ENCODE data around the gene DCC. TPM values are rescaled to one million over a fixed set of nuclear protein-coding genes. Genes with fewer than 3 reads are reported as not detected.

The DCC gene
- total RNA-seq, 1 donor from 2014 or later, result 1.0 TPM

DNA sequence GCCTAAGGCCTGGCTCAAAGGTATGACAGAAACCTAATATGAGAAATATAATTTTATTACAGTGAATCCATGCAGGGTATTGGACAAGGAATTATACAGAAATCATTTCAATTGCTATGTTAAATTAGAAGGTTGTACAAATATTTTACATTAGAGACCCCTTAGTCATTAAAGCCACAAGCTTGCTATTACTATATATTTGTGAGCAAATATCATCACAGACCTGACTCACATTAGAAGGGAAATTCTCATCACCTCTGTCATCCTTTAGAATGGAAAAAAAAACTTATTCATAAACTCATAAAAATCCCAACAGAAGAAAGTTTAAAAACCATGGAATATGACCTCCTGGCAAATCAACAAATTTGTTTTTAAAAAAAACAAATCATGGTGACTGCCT is 277.9 kb downstream of the DCC start:
- H3K27ac Mint-ChIP-seq, result no peak overlapping the region
- TF ChIP-seq, protein P1, sequence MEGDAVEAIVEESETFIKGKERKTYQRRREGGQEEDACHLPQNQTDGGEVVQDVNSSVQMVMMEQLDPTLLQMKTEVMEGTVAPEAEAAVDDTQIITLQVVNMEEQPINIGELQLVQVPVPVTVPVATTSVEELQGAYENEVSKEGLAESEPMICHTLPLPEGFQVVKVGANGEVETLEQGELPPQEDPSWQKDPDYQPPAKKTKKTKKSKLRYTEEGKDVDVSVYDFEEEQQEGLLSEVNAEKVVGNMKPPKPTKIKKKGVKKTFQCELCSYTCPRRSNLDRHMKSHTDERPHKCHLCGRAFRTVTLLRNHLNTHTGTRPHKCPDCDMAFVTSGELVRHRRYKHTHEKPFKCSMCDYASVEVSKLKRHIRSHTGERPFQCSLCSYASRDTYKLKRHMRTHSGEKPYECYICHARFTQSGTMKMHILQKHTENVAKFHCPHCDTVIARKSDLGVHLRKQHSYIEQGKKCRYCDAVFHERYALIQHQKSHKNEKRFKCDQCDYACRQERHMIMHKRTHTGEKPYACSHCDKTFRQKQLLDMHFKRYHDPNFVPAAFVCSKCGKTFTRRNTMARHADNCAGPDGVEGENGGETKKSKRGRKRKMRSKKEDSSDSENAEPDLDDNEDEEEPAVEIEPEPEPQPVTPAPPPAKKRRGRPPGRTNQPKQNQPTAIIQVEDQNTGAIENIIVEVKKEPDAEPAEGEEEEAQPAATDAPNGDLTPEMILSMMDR (IDR thresholded peaks at IDR 0.05; ENCODE audit: unreplicated experiment), result no peak
- peaks cover 3% of the 10 kb centered on the region for H3K4me1 Mint-ChIP-seq
- peaks cover 6% of the 10 kb centered on the region for H3K27me3 Mint-ChIP-seq (ENCODE audit: low read depth)
- no peaks in the 10 kb centered on the region for H3K9me3 Mint-ChIP-seq
- H3K4me3 Mint-ChIP-seq, result no peak overlapping the region
- no peak for DNase-seq (ENCODE audit: low spot score in 2 of 2, unreplicated experiment in 2 of 2)
- no peaks in the 10 kb centered on the region for H3K36me3 Mint-ChIP-seq

DNA sequence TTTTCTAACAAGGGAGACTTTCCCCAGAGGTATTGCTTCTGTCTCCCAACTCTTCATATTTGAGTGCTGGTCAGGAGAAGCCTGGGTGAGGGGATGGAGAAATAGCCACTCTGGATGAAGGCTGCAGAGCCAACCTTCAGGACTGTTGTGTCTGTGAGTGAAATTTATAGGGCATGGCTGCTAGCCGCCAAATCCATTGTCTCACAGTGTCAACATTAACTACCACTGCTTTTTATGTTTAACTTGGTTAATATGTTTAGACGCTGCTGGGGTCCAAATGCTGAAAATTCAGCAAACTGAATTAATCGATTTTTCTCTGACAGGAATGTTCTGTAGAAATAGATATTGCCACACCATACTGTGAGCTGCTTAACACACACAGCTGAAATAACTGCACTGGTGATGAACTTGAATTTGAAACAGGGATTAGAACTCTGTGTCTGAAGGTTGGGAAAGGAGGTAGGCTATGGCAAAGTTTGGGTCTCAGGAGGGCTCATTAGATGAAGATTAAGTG is 281.0 kb downstream of the DCC start:
- DNase-seq (ENCODE audit: low spot score in 2 of 2, unreplicated experiment in 2 of 2), result no peak
- H3K4me1 Mint-ChIP-seq, result peaks cover 4% of the 10 kb centered on the region
- H3K36me3 Mint-ChIP-seq, result no peaks in the 10 kb centered on the region
- H3K4me3 Mint-ChIP-seq, result no peak overlapping the region
- TF ChIP-seq, protein P1 (IDR thresholded peaks at IDR 0.05; ENCODE audit: unreplicated experiment), result no peak
- no peak overlapping the region for H3K27ac Mint-ChIP-seq
- H3K9me3 Mint-ChIP-seq, result no peaks in the 10 kb centered on the region
- H3K27me3 Mint-ChIP-seq (ENCODE audit: low read depth), result peaks cover 6% of the 10 kb centered on the region

- no peaks in the 10 kb centered on the region for H3K9me3 Mint-ChIP-seq
- H3K36me3 Mint-ChIP-seq, result no peaks in the 10 kb centered on the region
- TF ChIP-seq, protein P1 (IDR thresholded peaks at IDR 0.05; ENCODE audit: unreplicated experiment), result no peak
- no peak overlapping the region for H3K27ac Mint-ChIP-seq
- peaks cover 4% of the 10 kb centered on the region for H3K4me1 Mint-ChIP-seq
- no peak overlapping the region for H3K4me3 Mint-ChIP-seq
- H3K27me3 Mint-ChIP-seq (ENCODE audit: low read depth), result peaks cover 4% of the 10 kb centered on the region
- DNase-seq (ENCODE audit: low spot score in 2 of 2, unreplicated experiment in 2 of 2), result no peak
Observed at GRCh38 chr18:52624702-52625101, 284.7 kb downstream of the DCC start.

DNA sequence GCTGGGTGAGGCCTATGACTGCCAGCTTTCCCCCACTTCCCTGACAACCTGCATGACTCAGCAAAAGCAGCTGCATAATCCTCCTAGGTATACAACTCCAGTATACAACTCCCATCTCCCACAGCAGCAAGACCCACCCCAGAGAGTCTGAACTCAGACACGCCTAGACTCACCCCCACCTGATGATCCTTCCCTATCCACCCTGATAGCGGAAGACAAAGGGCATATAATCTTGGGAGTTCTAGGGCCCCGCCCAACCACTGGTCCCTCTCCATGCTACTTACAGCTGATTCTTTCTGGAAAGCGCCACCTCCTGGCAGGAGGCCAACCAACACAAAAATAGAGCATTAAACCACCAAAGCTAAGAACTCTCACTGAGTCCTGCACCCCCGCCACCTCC is 296.5 kb downstream of the DCC start:
- no peaks in the 10 kb centered on the region for H3K36me3 Mint-ChIP-seq
- H3K4me1 Mint-ChIP-seq, result no peaks in the 10 kb centered on the region
- peaks cover 20% of the 10 kb centered on the region for H3K9me3 Mint-ChIP-seq
- H3K27ac Mint-ChIP-seq, result no peak overlapping the region
- no peak for DNase-seq (ENCODE audit: low spot score in 2 of 2, unreplicated experiment in 2 of 2)
- TF ChIP-seq, protein P1 (IDR thresholded peaks at IDR 0.05; ENCODE audit: unreplicated experiment), result no peak
- peaks cover 3% of the 10 kb centered on the region for H3K27me3 Mint-ChIP-seq (ENCODE audit: low read depth)
- no peak overlapping the region for H3K4me3 Mint-ChIP-seq

DNA sequence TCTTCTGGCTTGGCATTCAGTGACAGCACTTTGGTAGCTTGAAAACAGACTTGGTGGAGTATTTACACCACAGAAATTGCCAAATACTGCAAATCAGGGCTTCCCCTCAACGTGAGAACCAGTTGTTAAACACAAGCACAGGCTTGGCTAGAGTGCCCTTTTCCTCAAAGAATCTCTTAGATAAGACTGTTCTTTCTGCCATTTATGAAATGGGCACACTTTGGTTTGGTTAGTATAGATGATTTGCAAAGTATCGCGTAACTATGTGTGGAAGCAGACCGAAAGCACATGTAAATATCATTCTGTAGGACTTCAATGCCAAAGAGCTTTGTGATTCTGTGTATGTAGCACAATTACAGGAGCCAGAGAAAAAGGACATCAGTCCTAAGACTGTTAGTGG is 308.2 kb downstream of the DCC start:
- DNase-seq (ENCODE audit: low spot score in 2 of 2, unreplicated experiment in 2 of 2), result no peak
- TF ChIP-seq, protein P1 (IDR thresholded peaks at IDR 0.05; ENCODE audit: unreplicated experiment), result no peak
- H3K9me3 Mint-ChIP-seq, result peaks cover 11% of the 10 kb centered on the region
- H3K27me3 Mint-ChIP-seq (ENCODE audit: low read depth), result no peaks in the 10 kb centered on the region
- no peaks in the 10 kb centered on the region for H3K4me1 Mint-ChIP-seq
- no peak overlapping the region for H3K4me3 Mint-ChIP-seq
- no peak overlapping the region for H3K27ac Mint-ChIP-seq
- H3K36me3 Mint-ChIP-seq, result no peaks in the 10 kb centered on the region

- H3K27ac Mint-ChIP-seq, result no peak overlapping the region
- no peak for DNase-seq (ENCODE audit: low spot score in 2 of 2, unreplicated experiment in 2 of 2)
- H3K4me1 Mint-ChIP-seq, result no peaks in the 10 kb centered on the region
- no peak overlapping the region for H3K4me3 Mint-ChIP-seq
- peaks cover 4% of the 10 kb centered on the region for H3K9me3 Mint-ChIP-seq
- no peaks in the 10 kb centered on the region for H3K36me3 Mint-ChIP-seq
- TF ChIP-seq, protein P1 (IDR thresholded peaks at IDR 0.05; ENCODE audit: unreplicated experiment), result no peak
- no peaks in the 10 kb centered on the region for H3K27me3 Mint-ChIP-seq (ENCODE audit: low read depth)
Observed at GRCh38 chr18:52652391-52652790, 312.4 kb downstream of the DCC start.
